Measurements from ENCODE around the gene SOWAHC. TPM values are rescaled to one million over a fixed set of nuclear protein-coding genes. Genes with fewer than 3 reads are reported as not detected.

SOWAHC gene
- total and polyA plus RNA-seq, 2 donors (not counting 3 experiments of a cell fraction or from before 2014, with no cell fraction given): 1.0 to 4.1 TPM

DNA sequence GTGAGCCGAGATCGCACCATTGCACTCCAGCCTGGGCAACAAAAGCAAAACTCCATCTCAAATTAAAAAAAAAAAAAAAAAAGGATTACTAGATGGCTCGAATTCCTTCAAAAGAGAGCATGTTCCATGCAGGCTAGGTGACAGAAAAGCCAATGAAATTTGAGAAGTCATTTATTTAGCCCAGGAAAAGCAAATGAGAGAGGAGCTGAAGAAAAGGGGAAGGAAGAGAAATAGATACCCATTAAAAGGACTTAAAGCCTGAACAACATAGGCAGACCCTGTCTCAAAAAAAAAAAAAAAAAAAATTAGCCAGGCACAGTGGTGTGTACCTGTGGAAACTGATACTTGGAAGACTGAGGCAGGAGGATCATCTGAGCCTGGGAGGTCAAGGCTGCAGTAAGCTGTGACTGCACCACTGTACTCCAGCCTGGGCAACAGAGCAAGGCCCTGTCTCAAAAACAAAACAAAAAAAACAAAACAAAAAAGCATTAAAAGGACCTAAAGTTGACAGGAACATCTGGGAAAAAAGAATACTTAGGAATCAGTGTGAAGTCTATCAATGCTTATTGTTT is 11.5 kb upstream of the SOWAHC start:
- no peak overlapping the region for H3K4me3 ChIP-seq (replicated peaks in 1 of 3; ENCODE audit: insufficient read depth in 1 of 3, low read depth in 1 of 3, low read length in 3 of 3)
- H2AFZ ChIP-seq (ENCODE audit: low read depth, low read length): no peak overlapping the region
- H3K36me3 ChIP-seq (ENCODE audit: control insufficient read depth in 2 of 2, extremely low read depth in 1 of 2, insufficient read depth in 2 of 2, low read length in 2 of 2): no peaks in the 10 kb centered on the region
- peaks cover 91% of the 10 kb centered on the region for H3K79me2 ChIP-seq (ENCODE audit: control insufficient read depth, insufficient read depth, low read length)
- no peaks in the 10 kb centered on the region for H3K9me1 ChIP-seq (replicated peaks; ENCODE audit: control insufficient read depth, extremely low read depth, insufficient read depth, low read length)
- H4K20me1 ChIP-seq (replicated peaks; ENCODE audit: control insufficient read depth, extremely low read depth, insufficient read depth, low read length): peaks cover 4% of the 10 kb centered on the region
- TF ChIP-seq GATA2 (IDR thresholded peaks at IDR 0.05; ENCODE audit: insufficient read depth, insufficient read length, low read depth, low read length) (no peak), EZH2 (IDR thresholded peaks at IDR 0.05; ENCODE audit: borderline replicate concordance, low read depth, low read length, severe bottlenecking) (no peak), JUN (IDR thresholded peaks at IDR 0.05; ENCODE audit: borderline replicate concordance, insufficient read depth, insufficient read length, low read depth) (no peak), MYC (IDR thresholded peaks at IDR 0.05; ENCODE audit: low read depth, low read length) (no peak), FOS (IDR thresholded peaks at IDR 0.05; ENCODE audit: borderline replicate concordance, insufficient read depth, low read length) (no peak), POLR2AphosphoS5 (IDR thresholded peaks at IDR 0.05; ENCODE audit: insufficient read depth, low read depth, low read length) (no peak), MAX (IDR thresholded peaks at IDR 0.05; ENCODE audit: insufficient read depth, insufficient read length) (no peak), POLR2A (IDR thresholded peaks at IDR 0.05; ENCODE audit: low read depth, low read length) (no peak)
- TF ChIP-seq, protein P1, sequence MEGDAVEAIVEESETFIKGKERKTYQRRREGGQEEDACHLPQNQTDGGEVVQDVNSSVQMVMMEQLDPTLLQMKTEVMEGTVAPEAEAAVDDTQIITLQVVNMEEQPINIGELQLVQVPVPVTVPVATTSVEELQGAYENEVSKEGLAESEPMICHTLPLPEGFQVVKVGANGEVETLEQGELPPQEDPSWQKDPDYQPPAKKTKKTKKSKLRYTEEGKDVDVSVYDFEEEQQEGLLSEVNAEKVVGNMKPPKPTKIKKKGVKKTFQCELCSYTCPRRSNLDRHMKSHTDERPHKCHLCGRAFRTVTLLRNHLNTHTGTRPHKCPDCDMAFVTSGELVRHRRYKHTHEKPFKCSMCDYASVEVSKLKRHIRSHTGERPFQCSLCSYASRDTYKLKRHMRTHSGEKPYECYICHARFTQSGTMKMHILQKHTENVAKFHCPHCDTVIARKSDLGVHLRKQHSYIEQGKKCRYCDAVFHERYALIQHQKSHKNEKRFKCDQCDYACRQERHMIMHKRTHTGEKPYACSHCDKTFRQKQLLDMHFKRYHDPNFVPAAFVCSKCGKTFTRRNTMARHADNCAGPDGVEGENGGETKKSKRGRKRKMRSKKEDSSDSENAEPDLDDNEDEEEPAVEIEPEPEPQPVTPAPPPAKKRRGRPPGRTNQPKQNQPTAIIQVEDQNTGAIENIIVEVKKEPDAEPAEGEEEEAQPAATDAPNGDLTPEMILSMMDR (IDR thresholded peaks at IDR 0.05; ENCODE audit: extremely low read depth in 1 of 2, insufficient read depth in 1 of 2, low read depth in 1 of 2, low read length in 2 of 2): no peak
- no peak overlapping the region for H3K27ac ChIP-seq (ENCODE audit: insufficient read depth, low read depth, low read length)
- dilution Hi-C loops (cut with MboI; ENCODE audit: extremely low pct_ligation_motif_present, low sequenced_read_pairs): no loop called here
- no peak overlapping the region for H3K4me2 ChIP-seq (ENCODE audit: insufficient read depth, low read length)
- no peaks in the 10 kb centered on the region for H3K9me3 ChIP-seq (replicated peaks; ENCODE audit: control insufficient read depth, insufficient read depth, low read length)
- no peak for DNase-seq (ENCODE audit: low read depth, low spot score)
- CTCF ChIA-PET: no interaction called here
- intact Hi-C loops (cut with micrococcal nuclease): no loop called here
- H3K27me3 ChIP-seq (ENCODE audit: control insufficient read depth in 2 of 2, insufficient read depth in 2 of 2, low read length in 2 of 2): no peaks in the 10 kb centered on the region
- peaks cover 16% of the 10 kb centered on the region for H3K4me1 ChIP-seq (ENCODE audit: control insufficient read depth, extremely low read depth, insufficient read depth, low read length)
- no TSS peak for BruUV-seq (replicated peaks)
- POLR2A ChIA-PET: no interaction called here
- H3K9ac ChIP-seq (replicated peaks; ENCODE audit: extremely low read depth, insufficient read depth, low read length): no peak overlapping the region
- no peak for FAIRE-seq

Data from endothelial cell of umbilical vein (primary cell).